B cell (primary cell): ENCODE results near the gene RHOA. TPM values are rescaled to one million over a fixed set of nuclear protein-coding genes. Genes with fewer than 3 reads are reported as not detected.

ENCODE experiments used
- ATAC-seq: fragments of 200-7000 bp; cut with Tn5 transposase; one replicate; pipeline ENCODE4 v1.10.0; 2021; ENCODE audit warnings: low read depth, mild to moderate bottlenecking, moderate number of reproducible peaks, moderate library complexity
- CTCF ChIA-PET: fragments of 350-600 bp; sonication (Branson Sonifier 250); formaldehyde crosslinking; loops from one replicate; lab custom pipeline; 2021; ENCODE audit warnings: antibody characterized with exemption, inconsistent platforms; lab: Charles Lee
- POLR2A ChIA-PET: fragments of 350-600 bp; sonication (Branson Sonifier 250); formaldehyde crosslinking; loops from one replicate; lab custom pipeline; 2021; ENCODE audit warnings: antibody characterized with exemption; lab: Charles Lee
- DNase-seq: peaks from one replicate; pipeline ENCODE4 v3.0.0; 2013
- H2AFZ ChIP-seq: 2 replicates; pipeline ENCODE4 v1.6.1; 2012; ENCODE audit warnings: mild to moderate bottlenecking, low read depth, low read length; ENCODE audit not compliant: insufficient read depth, poor library complexity, severe bottlenecking
- H3K27ac ChIP-seq, 2 donors: 1 replicate in 1 of 2; 2 replicates in 1 of 2; pipeline ENCODE4 v1.5.1; 2012 to 2013; ENCODE audit warnings: low read length in 2 of 2, mild to moderate bottlenecking in 2 of 2, moderate library complexity in 1 of 2
- H3K27me3 ChIP-seq, 4 experiments: fragments of 200-600 bp in 1 of 4; sonication (generic) in 1 of 4; replicated peaks in 1 of 4; 1 replicate in 2 of 4; 2 replicates in 2 of 4; pipeline versions ENCODE4 v1.6.1 to v1.7.0; 2013 to 2016; ENCODE audit warnings: low read length in 3 of 4, mild to moderate bottlenecking in 2 of 4, mixed read lengths in 1 of 4, moderate library complexity in 1 of 4; ENCODE audit not compliant: insufficient read depth in 4 of 4, control insufficient read depth in 3 of 4; ENCODE audit errors: control extremely low read depth in 1 of 4
- H3K36me3 ChIP-seq, 2 experiments: replicated peaks in 1 of 2; 1 replicate in 1 of 2; 2 replicates in 1 of 2; pipeline versions ENCODE4 v1.6.1 to v1.7.1; 2013; ENCODE audit warnings: low read length in 1 of 2; ENCODE audit not compliant: insufficient read depth in 2 of 2, control insufficient read depth in 1 of 2; ENCODE audit errors: control extremely low read depth in 1 of 2, extremely low read depth in 1 of 2
- H3K4me1 ChIP-seq, 2 donors: fragments of 200-600 bp in 1 of 2; sonication (generic) in 1 of 2; 1 replicate in 1 of 2; 2 replicates in 1 of 2; pipeline versions ENCODE4 v1.5.1 to v1.6.1; 2013 to 2017; ENCODE audit warnings: low read length in 2 of 2; ENCODE audit not compliant: control insufficient read depth in 2 of 2, insufficient read depth in 2 of 2
- H3K4me2 ChIP-seq: replicated peaks from 2 replicates; pipeline ENCODE3; 2012; ENCODE audit warnings: mild to moderate bottlenecking, low read depth, low read length; ENCODE audit not compliant: poor library complexity, severe bottlenecking
- H3K4me3 ChIP-seq, 5 experiments: fragments of 200-600 bp in 1 of 5; sonication (generic) in 1 of 5; 1 replicate in 3 of 5; 2 replicates in 2 of 5; pipeline versions ENCODE4 v1.5.1 to v1.7.0; 2011 to 2016; ENCODE audit warnings: low read length in 4 of 5, mild to moderate bottlenecking in 4 of 5, low read depth in 2 of 5, control low read depth in 1 of 5, moderate library complexity in 1 of 5; ENCODE audit not compliant: insufficient read depth in 1 of 5; ENCODE audit errors: control extremely low read depth in 1 of 5, extremely low read depth in 1 of 5
- H3K79me2 ChIP-seq: fragments of 200-600 bp; sonication (generic); one replicate; pipeline ENCODE4 v1.6.0; 2016; ENCODE audit warnings: low read length; ENCODE audit not compliant: control insufficient read depth, insufficient read depth
- H3K9ac ChIP-seq: fragments of 200-600 bp; sonication (generic); 2 replicates; pipeline ENCODE4 v1.6.1; 2017; ENCODE audit warnings: mild to moderate bottlenecking, low read length, moderate library complexity
- H3K9me3 ChIP-seq, 3 donors: one replicate each; pipeline versions ENCODE4 v1.6.1 to v1.7.1; 2013; ENCODE audit warnings: low read length in 2 of 3; ENCODE audit not compliant: control insufficient read depth in 2 of 3, insufficient read depth in 1 of 3; ENCODE audit errors: control extremely low read depth in 1 of 3
- H4K20me1 ChIP-seq: 2 replicates; pipeline ENCODE4 v1.6.0; 2012; ENCODE audit warnings: mild to moderate bottlenecking, low read length; ENCODE audit not compliant: insufficient read depth, control insufficient read depth, poor library complexity, severe bottlenecking
- H3K27ac Mint-ChIP-seq: one replicate; pipeline ENCODE4 v1.8.0; 2021; ENCODE audit warnings: mixed read lengths
- H3K27me3 Mint-ChIP-seq: one replicate; pipeline ENCODE4 v1.8.0; 2021; ENCODE audit warnings: mixed read lengths
- H3K4me1 Mint-ChIP-seq: one replicate; pipeline ENCODE4 v1.8.0; 2021; ENCODE audit warnings: mixed read lengths
- H3K4me3 Mint-ChIP-seq: one replicate; pipeline ENCODE4 v1.8.0; 2021; ENCODE audit warnings: mixed read lengths
- H3K9me3 Mint-ChIP-seq: one replicate; pipeline ENCODE4 v1.8.0; 2022; ENCODE audit warnings: mixed read lengths; ENCODE audit not compliant: insufficient read depth
- EZH2 ChIP-seq: IDR thresholded peaks from 2 replicates; pipeline ENCODE4 v1.6.1; 2012; ENCODE audit warnings: borderline replicate concordance, low read depth, mild to moderate bottlenecking, moderate library complexity, low read length; ENCODE audit not compliant: insufficient read depth, poor library complexity, severe bottlenecking
- WGBS: methylation state at CpG from one replicate; pipeline ENCODE4 v1.1.5; 2013; ENCODE audit warnings: missing lambda C conversion rate; ENCODE audit not compliant: insufficient coverage; 5-methylcytosine and 5-hydroxymethylcytosine counted together
- intact Hi-C: fragments of 100-400 bp; cut with micrococcal nuclease; formaldehyde crosslinking; loops from one replicate; pipeline ENCODE4 v1.10.0; 2022
- polyA plus RNA-seq: library from polyadenylated mRNA; depleted of rRNA; stranded (reverse); fragments of >200 nt; gene quantifications from 2 replicates; pipeline ENCODE4 v1.2.3, GENCODE V29; 2012
- total RNA-seq, 2 donors: library from RNA; stranded (reverse); fragments of 120-200 nt in 1 of 2; gene quantifications; 1 replicate in 1 of 2; 2 replicates in 1 of 2; pipeline versions ENCODE4 v1.2.3 to v1.2.4, GENCODE V29; 2013 to 2022
- TF ChIP-seq, protein P1 (sequence below): fragments of 200-600 bp; IDR thresholded peaks from one replicate; pipeline ENCODE4 v1.8.0; 2022; ENCODE audit warnings: antibody characterized with exemption, mild to moderate bottlenecking

Gene RHOA
- total and polyA plus RNA-seq, 2 donors (not counting 1 experiment from before 2014, with no cell fraction given): 244 to 298 TPM

DNA sequence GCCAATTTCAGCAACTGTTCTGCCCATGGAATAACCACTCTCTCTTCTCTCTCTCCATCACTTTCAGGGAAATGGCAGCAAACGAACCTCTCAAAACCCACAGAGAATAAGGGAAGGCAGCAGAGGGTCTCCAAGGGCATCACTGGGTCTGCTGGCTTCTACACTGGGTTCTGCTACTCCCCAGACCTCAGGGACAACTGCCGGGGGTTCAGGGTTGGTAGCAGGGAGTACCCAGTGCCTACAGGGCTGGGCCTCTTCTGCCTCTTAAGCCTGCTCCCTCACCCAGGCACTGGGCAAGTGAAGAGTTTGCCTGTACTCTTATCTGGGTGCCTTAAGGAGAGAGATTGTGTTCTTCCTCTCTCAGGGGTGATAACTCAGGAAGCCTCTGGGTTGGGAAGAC lies 3.0 kb upstream of the RHOA start:
- Histone ChIP-seq H3K36me3 (peaks cover 0 to 20% of the 10 kb centered on the region in 2 experiments), H3K27me3 (no peaks in the 10 kb centered on the region), H4K20me1 (peaks cover 20% of the 10 kb centered on the region), H3K4me2 (no peak overlapping the region), H3K9ac (no peak overlapping the region), H3K9me3 (no peaks in the 10 kb centered on the region), H3K79me2 (peaks cover 60% of the 10 kb centered on the region), H2AFZ (no peak overlapping the region), H3K27ac (peak overlapping the region; percentile 90 to 97), H3K4me1 (peaks cover 61 to 73% of the 10 kb centered on the region in 2 donors), H3K4me3 (no peak overlapping the region)
- WGBS: 94% methylated on average over 2 of the region's 2 CpGs
- H3K9me3 Mint-ChIP-seq: no peaks in the 10 kb centered on the region
- intact Hi-C loops: loop anchor here (1.0 to 5.0 kb wide), 2 partner anchors 35 to 258 kb away; partner anchors contain the start of gene APEH
- no peak overlapping the region for H3K4me3 Mint-ChIP-seq
- TF ChIP-seq, protein P1, sequence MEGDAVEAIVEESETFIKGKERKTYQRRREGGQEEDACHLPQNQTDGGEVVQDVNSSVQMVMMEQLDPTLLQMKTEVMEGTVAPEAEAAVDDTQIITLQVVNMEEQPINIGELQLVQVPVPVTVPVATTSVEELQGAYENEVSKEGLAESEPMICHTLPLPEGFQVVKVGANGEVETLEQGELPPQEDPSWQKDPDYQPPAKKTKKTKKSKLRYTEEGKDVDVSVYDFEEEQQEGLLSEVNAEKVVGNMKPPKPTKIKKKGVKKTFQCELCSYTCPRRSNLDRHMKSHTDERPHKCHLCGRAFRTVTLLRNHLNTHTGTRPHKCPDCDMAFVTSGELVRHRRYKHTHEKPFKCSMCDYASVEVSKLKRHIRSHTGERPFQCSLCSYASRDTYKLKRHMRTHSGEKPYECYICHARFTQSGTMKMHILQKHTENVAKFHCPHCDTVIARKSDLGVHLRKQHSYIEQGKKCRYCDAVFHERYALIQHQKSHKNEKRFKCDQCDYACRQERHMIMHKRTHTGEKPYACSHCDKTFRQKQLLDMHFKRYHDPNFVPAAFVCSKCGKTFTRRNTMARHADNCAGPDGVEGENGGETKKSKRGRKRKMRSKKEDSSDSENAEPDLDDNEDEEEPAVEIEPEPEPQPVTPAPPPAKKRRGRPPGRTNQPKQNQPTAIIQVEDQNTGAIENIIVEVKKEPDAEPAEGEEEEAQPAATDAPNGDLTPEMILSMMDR: no peak
- TF ChIP-seq EZH2: no peak
- no peaks in the 10 kb centered on the region for H3K27me3 Mint-ChIP-seq
- CTCF ChIA-PET: interaction anchor here (1.8 to 3.4 kb wide), 2 partner anchors 27 to 75 kb away, joined by 4 to 27 read pairs; partner anchors contain the start of gene USP4
- peaks cover 71% of the 10 kb centered on the region for H3K4me1 Mint-ChIP-seq
- DNase-seq (no peak), ATAC-seq (no peak)
- peak overlapping the region; percentile 98 for H3K27ac Mint-ChIP-seq
- POLR2A ChIA-PET: interaction anchor here (2.1 to 2.6 kb wide), 2 partner anchors 29 to 75 kb away, joined by 9 to 18 read pairs; partner anchors contain the start of gene USP4

DNA sequence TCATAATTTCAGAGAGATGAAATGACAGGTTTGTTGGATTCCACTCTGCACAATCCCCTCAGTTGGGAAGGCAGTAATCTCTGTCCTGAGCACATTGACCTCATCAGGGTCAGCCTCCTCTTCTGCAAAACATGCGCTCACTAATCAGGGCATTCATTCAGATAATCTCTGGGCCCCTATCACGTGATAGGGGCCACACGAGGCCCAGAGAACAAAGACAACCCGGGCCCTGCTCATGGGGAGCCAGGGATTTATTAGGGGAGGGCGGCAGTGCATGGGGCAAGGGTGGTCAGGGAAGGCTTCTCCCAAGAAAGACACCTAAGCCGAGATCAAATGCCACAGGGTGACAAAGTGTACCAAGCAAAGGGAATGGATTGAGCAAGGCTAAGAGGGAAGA lies 1.6 kb upstream of the RHOA start:
- TF ChIP-seq EZH2: no peak
- TF ChIP-seq, protein P1: no peak
- Histone ChIP-seq H3K4me3 (peak overlapping the region in 3 of 5 experiments; percentile 74 to 95 (median 90)), H4K20me1 (peaks cover 33% of the 10 kb centered on the region), H3K27ac (peak overlapping the region; percentile 90 to 97), H3K9me3 (no peaks in the 10 kb centered on the region), H3K27me3 (no peaks in the 10 kb centered on the region), H3K4me2 (peak overlapping the region; percentile 87), H3K36me3 (peaks cover 0 to 17% of the 10 kb centered on the region in 2 experiments), H3K4me1 (peaks cover 72 to 82% of the 10 kb centered on the region in 2 donors), H3K79me2 (peaks cover 62% of the 10 kb centered on the region), H3K9ac (peak overlapping the region; percentile 95), H2AFZ (no peak overlapping the region)
- 91% methylated on average over 5 of the region's 6 CpGs for WGBS
- peak overlapping the region; percentile 96 for H3K27ac Mint-ChIP-seq
- peaks cover 74% of the 10 kb centered on the region for H3K4me1 Mint-ChIP-seq
- ChIA-PET POLR2A (interaction anchor here (3.0 kb wide), 1 partner anchor 16 kb away, joined by 23 read pairs; the partner anchor contains the start of gene NICN1), CTCF (interaction anchor here (0.6 to 3.9 kb wide), 5 partner anchors 10 to 73 kb away, joined by 3 to 23 read pairs (median 4); partner anchors contain the start of gene USP4)
- H3K9me3 Mint-ChIP-seq: no peaks in the 10 kb centered on the region
- intact Hi-C loops: loop anchor here (5.0 kb wide), 1 partner anchor 259 kb away; the partner anchor contains the start of gene APEH
- no peaks in the 10 kb centered on the region for H3K27me3 Mint-ChIP-seq
- ATAC-seq (no peak), DNase-seq (no peak)
- peak overlapping the region; percentile 85 for H3K4me3 Mint-ChIP-seq
